GM12878 (cell line): ENCODE measurements around the gene PHF8. TPM values are rescaled to one million over a fixed set of nuclear protein-coding genes. Genes with fewer than 3 reads are reported as not detected.

Experiments used
- ATAC-seq: fragments of 200-7000 bp; cut with Tn5 transposase; 3 replicates; pipeline ENCODE4 v1.9.1; 2020; ENCODE audit warnings: mild to moderate bottlenecking, moderate library complexity
- BruUV-seq: library from RNA; stranded (reverse); fragments of 400-500 nt; replicated peaks from 2 replicates; lab custom pipeline; 2021; lab: Mats Ljungman, UMichigan
- CTCF ChIA-PET: fragments of 300-600 bp; sonication (Branson Sonifier 250); formaldehyde crosslinking; extraction: SDS; loops from one replicate; lab custom pipeline; 2021; ENCODE audit warnings: inconsistent platforms; lab: Yijun Ruan, JAX
- POLR2A ChIA-PET: fragments of 350-600 bp; formaldehyde crosslinking; extraction: SDS; loops from one replicate; lab custom pipeline; 2021; ENCODE audit warnings: inconsistent platforms; lab: Charles Lee
- RAD21 ChIA-PET: fragments of 300-600 bp; sonication (Branson Sonifier 250); formaldehyde crosslinking; loops from one replicate; lab custom pipeline; 2023; ENCODE audit warnings: antibody characterized with exemption; ENCODE audit not compliant: unreplicated experiment; lab: Charles Lee
- SMC1A ChIA-PET: fragments of 300-600 bp; sonication (Branson Sonifier 250); formaldehyde crosslinking; loops from one replicate; lab custom pipeline; 2023; ENCODE audit not compliant: unreplicated experiment, uncharacterized antibody; lab: Charles Lee
- DNase-seq: peaks from one replicate; pipeline ENCODE4 v3.0.0-alpha.2; 2011; ENCODE audit warnings: low read depth, low spot score
- FAIRE-seq: peaks from 3 replicates; lab custom pipeline; 2011; peaks lifted over from hg19 to GRCh38; lab: Jason Lieb, UNC
- H2AFZ ChIP-seq: 2 replicates; pipeline ENCODE4 v1.6.0; 2011; ENCODE audit warnings: low read depth, low read length, control low read depth; ENCODE audit not compliant: control insufficient read depth
- H3K27ac ChIP-seq: 2 replicates; pipeline ENCODE4 v1.5.1; 2011; ENCODE audit warnings: control low read depth; ENCODE audit not compliant: control insufficient read depth, insufficient read depth
- H3K27me3 ChIP-seq, 2 experiments: replicated peaks in 1 of 2; 2 replicates each; pipeline versions ENCODE4 v1.6.0 to v1.6.1; 2011; ENCODE audit warnings: low read length in 1 of 2; ENCODE audit not compliant: control insufficient read depth in 2 of 2, insufficient read depth in 2 of 2
- H3K36me3 ChIP-seq, 2 experiments: 2 replicates each; pipeline ENCODE4 v1.5.1; 2011; ENCODE audit warnings: low read length in 1 of 2; ENCODE audit not compliant: control insufficient read depth in 2 of 2, insufficient read depth in 2 of 2
- H3K4me1 ChIP-seq: 2 replicates; pipeline ENCODE4 v1.6.1; 2011; ENCODE audit warnings: mild to moderate bottlenecking, low read length, moderate library complexity, mixed read lengths; ENCODE audit not compliant: control insufficient read depth, insufficient read depth
- H3K4me2 ChIP-seq: 2 replicates; pipeline ENCODE4 v1.6.0; 2011; ENCODE audit warnings: control low read depth; ENCODE audit not compliant: control insufficient read depth, insufficient read depth
- H3K4me3 ChIP-seq: fragments of 200-600 bp; sonication (generic); 2 replicates; pipeline ENCODE4 v1.5.1; 2016
- H3K79me2 ChIP-seq: 2 replicates; pipeline ENCODE4 v1.6.0; 2011; ENCODE audit warnings: low read length; ENCODE audit not compliant: control insufficient read depth, insufficient read depth
- H3K9ac ChIP-seq: 2 replicates; pipeline ENCODE4 v1.8.0; 2011; ENCODE audit warnings: low read length, control low read depth, mixed read lengths; ENCODE audit not compliant: control insufficient read depth, insufficient read depth
- H3K9me3 ChIP-seq: replicated peaks from 3 replicates; pipeline ENCODE4 v1.5.1; 2011; ENCODE audit warnings: mild to moderate bottlenecking, low read length; ENCODE audit not compliant: control insufficient read depth, insufficient read depth
- H4K20me1 ChIP-seq: 2 replicates; pipeline ENCODE4 v1.6.0; 2011; ENCODE audit not compliant: control insufficient read depth, insufficient read depth
- EP300 ChIP-seq, 2 experiments: fragments of 150-350 bp in 1 of 2; IDR thresholded peaks; 2 replicates each; pipeline ENCODE4 v1.6.1; 2011 to 2012; ENCODE audit warnings: low read depth in 2 of 2, low read length in 2 of 2, borderline replicate concordance in 1 of 2, improper control_type of control experiment in 1 of 2, inconsistent platforms in 1 of 2; ENCODE audit not compliant: control insufficient read depth in 1 of 2
- ESRRA ChIP-seq: IDR thresholded peaks from 2 replicates; pipeline ENCODE4 v1.6.1; 2012; ENCODE audit warnings: mild to moderate bottlenecking, low read length, improper control_type of control experiment
- GATAD2B ChIP-seq: fragments of 450-650 bp; conservative IDR thresholded peaks from 2 replicates; pipeline ENCODE4 v1.6.1; 2017; ENCODE audit warnings: low read depth, mild to moderate bottlenecking, moderate library complexity
- HCFC1 ChIP-seq: fragments of 150-350 bp; IDR thresholded peaks from 2 replicates; pipeline ENCODE4 v1.6.1; 2014; ENCODE audit warnings: low read length
- NFXL1 ChIP-seq: fragments of 450-650 bp; IDR thresholded peaks from 2 replicates; pipeline ENCODE4 v1.6.1; 2017; ENCODE audit warnings: antibody characterized with exemption, mild to moderate bottlenecking, borderline replicate concordance
- PAX5 ChIP-seq: IDR thresholded peaks from 2 replicates; pipeline ENCODE4 v1.6.1; 2011; ENCODE audit warnings: low read depth, low read length, borderline replicate concordance
- POLR2AphosphoS2 ChIP-seq: IDR thresholded peaks from 2 replicates; pipeline ENCODE4 v1.6.1; 2011; ENCODE audit warnings: low read depth, mild to moderate bottlenecking, low read length, improper control_type of control experiment, moderate library complexity
- SIN3A ChIP-seq: IDR thresholded peaks from 2 replicates; pipeline ENCODE4 v1.6.1; 2012; ENCODE audit warnings: low read depth, low read length, improper control_type of control experiment
- SMARCA5 ChIP-seq: fragments of 450-650 bp; IDR thresholded peaks from 2 replicates; pipeline ENCODE4 v1.6.1; 2017; ENCODE audit warnings: mild to moderate bottlenecking
- SUPT20H ChIP-seq: IDR thresholded peaks from 2 replicates; pipeline ENCODE4 v1.6.1; 2011; ENCODE audit warnings: low read depth, mild to moderate bottlenecking, low read length, moderate library complexity, borderline replicate concordance; ENCODE audit not compliant: control insufficient read depth
- SUZ12 ChIP-seq: fragments of 200-600 bp; sonication (generic); IDR thresholded peaks from one replicate; pipeline ENCODE4 v1.6.1; 2018; ENCODE audit warnings: antibody characterized with exemption, mild to moderate bottlenecking; ENCODE audit not compliant: unreplicated experiment
- WGBS: methylation state at CpG from one replicate; pipeline ENCODE4 v1.1.6; 2016; ENCODE audit warnings: low lambda C conversion rate; ENCODE audit not compliant: insufficient replicate concordance, insufficient coverage; ENCODE audit errors: missing lambda C conversion rate; 5-methylcytosine and 5-hydroxymethylcytosine counted together
- in situ Hi-C: fragments of 300-500 bp; cut with MboI; formaldehyde crosslinking; loops from 9 replicates; pipeline ENCODE4 v1.14.3; 2018; ENCODE audit warnings: mixed read lengths
- intact Hi-C: fragments of 100-400 bp; cut with micrococcal nuclease; formaldehyde crosslinking; loops from one replicate; pipeline ENCODE4 v1.14.2; 2022; ENCODE audit not compliant: unreplicated experiment
- polyA plus RNA-seq, 11 experiments: library from polyadenylated mRNA; depleted of rRNA in 4 of 11; unstranded in 6 of 11; stranded (reverse) in 5 of 11; fragments of >200 nt; fragmentation: Nextera tagmentation in 4 of 11; fragmentation: Illumina TruSeq in 1 of 11; extraction: Ambion mirVana in 4 of 11; extraction: Trizol in 1 of 11; gene quantifications; 1 replicate in 1 of 11; 2 replicates in 10 of 11; pipeline versions ENCODE4 v1.2.1 to v1.2.3, GENCODE V29; 2011 to 2016; ENCODE audit warnings: inconsistent platforms in 2 of 11, missing spikeins in 2 of 11, low read depth in 1 of 11
- total RNA-seq, 4 experiments: library from RNA; depleted of rRNA in 3 of 4; stranded (reverse); fragments of >200 nt in 3 of 4; fragmentation: Illumina TruSeq in 1 of 4; extraction: Trizol in 1 of 4; gene quantifications; 2 replicates each; pipeline versions ENCODE4 v1.2.1 to v1.2.3, GENCODE V29; 2013 to 2021

Gene PHF8
- total and polyA plus RNA-seq, 10 of the 15 experiments (the other 5 are each of a cell fraction or from before 2014, with no cell fraction given): 2.4 to 23.7 (median 12.7) TPM

- no TSS peak for BruUV-seq
- Histone ChIP-seq H3K27ac (no peak overlapping the region), H3K9me3 (no peaks in the 10 kb centered on the region), H3K36me3 (peaks cover 0 to 3% of the 10 kb centered on the region in 2 experiments; a peak in 2 of 4 replicates), H3K4me1 (no peaks in the 10 kb centered on the region), H3K4me2 (no peak overlapping the region), H3K9ac (no peak overlapping the region), H4K20me1 (no peaks in the 10 kb centered on the region), H2AFZ (no peak overlapping the region), H3K79me2 (no peaks in the 10 kb centered on the region), H3K4me3 (no peak overlapping the region), H3K27me3 (no peaks in the 10 kb centered on the region)
- RAD21 ChIA-PET: no interaction called here
- TF ChIP-seq ESRRA (no peak), NFXL1 (no peak)
- CTCF ChIA-PET: no interaction called here
- DNase-seq: no peak
- intact Hi-C loops: no loop called here
- SMC1A ChIA-PET: interaction anchor here (0.5 to 0.6 kb wide), 2 partner anchors 13 to 870 kb away, joined by 3 read pairs; no protein-coding TSS in a partner anchor
- no peak for ATAC-seq
- WGBS: 35% methylated on average over 4 of the region's 4 CpGs
- no peak for FAIRE-seq
- POLR2A ChIA-PET: no interaction called here
- in situ Hi-C loops: no loop called here
Measured at GRCh38 chrX:53992589-53992988, 51.7 kb downstream of the PHF8 start.

- no peaks in the 10 kb centered on the region; a peak in 3 of 4 replicates for H3K36me3 ChIP-seq
- POLR2A ChIA-PET: no interaction called here
Measured at GRCh38 chrX:53990171-53990570, 54.1 kb downstream of the PHF8 start.

More at GRCh38 chrX:53990171-53990570, 54.1 kb downstream of the PHF8 start:
- ChIA-PET CTCF (no interaction called here), SMC1A (no interaction called here), RAD21 (no interaction called here)
- no peaks in the 10 kb centered on the region for H3K79me2 ChIP-seq
- no peak overlapping the region for H2AFZ ChIP-seq
- ATAC-seq (no peak), DNase-seq (no peak), FAIRE-seq (no peak)
- no peaks in the 10 kb centered on the region for H4K20me1 ChIP-seq
- no peaks in the 10 kb centered on the region for H3K9me3 ChIP-seq
- no TSS peak for BruUV-seq
- H3K4me3 ChIP-seq: no peak overlapping the region
- no peak for TF ChIP-seq POLR2AphosphoS2
- no peak for TF ChIP-seq EP300 (IDR thresholded peaks at IDR 0.05; ENCODE audit: borderline replicate concordance in 1 of 2, control insufficient read depth in 1 of 2, low read depth in 2 of 2, low read length in 2 of 2)
- no peak for TF ChIP-seq GATAD2B
- no peak for TF ChIP-seq SIN3A
- no peak for TF ChIP-seq HCFC1
- no peak for TF ChIP-seq SMARCA5
- TF ChIP-seq PAX5: no peak
- no peak for TF ChIP-seq SUPT20H
- no peak for TF ChIP-seq SUZ12
- H3K4me2 ChIP-seq: no peak overlapping the region
- H3K9ac ChIP-seq: no peak overlapping the region
- intact Hi-C loops: no loop called here
- no peak overlapping the region for H3K27ac ChIP-seq
- H3K27me3 ChIP-seq: no peaks in the 10 kb centered on the region
- no peaks in the 10 kb centered on the region for H3K4me1 ChIP-seq
- in situ Hi-C loops: no loop called here
- WGBS: 63% methylated on average over 2 of the region's 2 CpGs
